Hepatocyte (in vitro differentiated cells): ENCODE data around the gene COQ2. TPM values are rescaled to one million over a fixed set of nuclear protein-coding genes. Genes with fewer than 3 reads are reported as not detected.
"Not testable (repeated sequence)": the region's sequence is repeated elsewhere in the genome, so short reads cannot be mapped to it uniquely, and the experiment has no call there.

Experiments
- DNase-seq: peaks from one replicate; pipeline ENCODE4 v3.0.0-alpha.2; 2016; ENCODE audit warnings: low spot score
- H2AFZ ChIP-seq: fragments of 200-600 bp; sonication (generic); 2 replicates; pipeline ENCODE4 v1.6.0; 2016; ENCODE audit warnings: antibody characterized with exemption, mild to moderate bottlenecking
- H3K27ac ChIP-seq: fragments of 200-600 bp; sonication (generic); 2 replicates; pipeline ENCODE4 v1.5.1; 2016; ENCODE audit warnings: mild to moderate bottlenecking
- H3K27me3 ChIP-seq: fragments of 200-600 bp; sonication (generic); 2 replicates; pipeline ENCODE4 v1.6.1; 2016
- H3K36me3 ChIP-seq: fragments of 200-600 bp; sonication (generic); replicated peaks from 2 replicates; pipeline ENCODE4 v1.5.1; 2016; ENCODE audit warnings: low read depth; ENCODE audit not compliant: insufficient read depth
- H3K4me1 ChIP-seq: fragments of 200-600 bp; sonication (generic); 2 replicates; pipeline ENCODE4 v1.5.1; 2016; ENCODE audit warnings: mild to moderate bottlenecking, moderate library complexity; ENCODE audit not compliant: insufficient read depth
- H3K4me2 ChIP-seq: fragments of 200-600 bp; sonication (generic); 2 replicates; pipeline ENCODE4 v1.6.0; 2016
- H3K4me3 ChIP-seq: fragments of 200-600 bp; sonication (generic); 2 replicates; pipeline ENCODE4 v1.5.1; 2016; ENCODE audit warnings: mild to moderate bottlenecking
- H3K79me2 ChIP-seq: fragments of 200-600 bp; sonication (generic); 2 replicates; pipeline ENCODE4 v1.6.0; 2017; ENCODE audit warnings: mild to moderate bottlenecking
- H3K9me2 ChIP-seq: fragments of 200-600 bp; sonication (generic); replicated peaks from 2 replicates; pipeline ENCODE4 v1.6.0; 2017; ENCODE audit warnings: mild to moderate bottlenecking; ENCODE audit not compliant: insufficient read depth
- H3K9me3 ChIP-seq: fragments of 200-600 bp; sonication (generic); 2 replicates; pipeline ENCODE4 v1.5.1; 2016; ENCODE audit warnings: low read depth, mild to moderate bottlenecking
- H4K20me1 ChIP-seq: fragments of 200-600 bp; sonication (generic); 2 replicates; pipeline ENCODE4 v1.6.0; 2016; ENCODE audit warnings: mild to moderate bottlenecking; ENCODE audit not compliant: insufficient read depth, poor library complexity, severe bottlenecking
- EZH2 ChIP-seq: fragments of 200-600 bp; sonication (generic); IDR thresholded peaks from 2 replicates; pipeline ENCODE4 v1.6.1; 2016; ENCODE audit warnings: antibody characterized with exemption, mild to moderate bottlenecking, borderline replicate concordance
- EZH2phosphoT487 ChIP-seq: fragments of 200-600 bp; sonication (generic); IDR thresholded peaks from one replicate; pipeline ENCODE4 v1.6.1; 2018; ENCODE audit warnings: antibody characterized with exemption, mild to moderate bottlenecking, low read depth, moderate library complexity; ENCODE audit not compliant: unreplicated experiment, severe bottlenecking
- WGBS: methylation state at CpG from one replicate; pipeline ENCODE4 v1.1.6; 2016; ENCODE audit warnings: low lambda C conversion rate; ENCODE audit errors: missing lambda C conversion rate; 5-methylcytosine and 5-hydroxymethylcytosine counted together
- polyA plus RNA-seq: library from polyadenylated mRNA; unstranded; fragments of >200 nt; fragmentation: Nextera tagmentation; extraction: Ambion mirVana; gene quantifications from 2 replicates; pipeline ENCODE4 v1.2.1, GENCODE V29; 2016
- total RNA-seq: library from RNA; depleted of rRNA; stranded (reverse); fragments of >200 nt; gene quantifications from 2 replicates; pipeline ENCODE4 v1.2.3, GENCODE V29; 2014
- TF ChIP-seq, protein P1 (sequence below): fragments of 200-600 bp; sonication (generic); IDR thresholded peaks from 2 replicates; pipeline ENCODE4 v1.5.1; 2016; ENCODE audit warnings: antibody characterized with exemption, mild to moderate bottlenecking; ENCODE audit not compliant: poor library complexity

The COQ2 gene
- total and polyA plus RNA-seq, 2 experiments from 2014 or later: 13.4 to 18.6 TPM

GRCh38 chr4:83328521-83329187 is 44.1 kb upstream of the COQ2 start:
- H4K20me1 ChIP-seq: no peaks in the 10 kb centered on the region
- 49% methylated on average over 7 of the region's 7 CpGs for WGBS
- TF ChIP-seq, protein P1, sequence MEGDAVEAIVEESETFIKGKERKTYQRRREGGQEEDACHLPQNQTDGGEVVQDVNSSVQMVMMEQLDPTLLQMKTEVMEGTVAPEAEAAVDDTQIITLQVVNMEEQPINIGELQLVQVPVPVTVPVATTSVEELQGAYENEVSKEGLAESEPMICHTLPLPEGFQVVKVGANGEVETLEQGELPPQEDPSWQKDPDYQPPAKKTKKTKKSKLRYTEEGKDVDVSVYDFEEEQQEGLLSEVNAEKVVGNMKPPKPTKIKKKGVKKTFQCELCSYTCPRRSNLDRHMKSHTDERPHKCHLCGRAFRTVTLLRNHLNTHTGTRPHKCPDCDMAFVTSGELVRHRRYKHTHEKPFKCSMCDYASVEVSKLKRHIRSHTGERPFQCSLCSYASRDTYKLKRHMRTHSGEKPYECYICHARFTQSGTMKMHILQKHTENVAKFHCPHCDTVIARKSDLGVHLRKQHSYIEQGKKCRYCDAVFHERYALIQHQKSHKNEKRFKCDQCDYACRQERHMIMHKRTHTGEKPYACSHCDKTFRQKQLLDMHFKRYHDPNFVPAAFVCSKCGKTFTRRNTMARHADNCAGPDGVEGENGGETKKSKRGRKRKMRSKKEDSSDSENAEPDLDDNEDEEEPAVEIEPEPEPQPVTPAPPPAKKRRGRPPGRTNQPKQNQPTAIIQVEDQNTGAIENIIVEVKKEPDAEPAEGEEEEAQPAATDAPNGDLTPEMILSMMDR: peak; percentile 8
- TF ChIP-seq EZH2 (no peak), EZH2phosphoT487 (no peak)
- peak; percentile 4 for DNase-seq
- peaks cover 3% of the 10 kb centered on the region for H3K27me3 ChIP-seq
- no peak overlapping the region for H3K4me2 ChIP-seq
- H3K27ac ChIP-seq: no peak overlapping the region
- H3K36me3 ChIP-seq: no peaks in the 10 kb centered on the region
- no peaks in the 10 kb centered on the region for H3K9me3 ChIP-seq
- no peak overlapping the region for H3K4me3 ChIP-seq
- H2AFZ ChIP-seq: no peak overlapping the region
- H3K4me1 ChIP-seq: no peaks in the 10 kb centered on the region
- H3K79me2 ChIP-seq: no peaks in the 10 kb centered on the region
- H3K9me2 ChIP-seq: no peaks in the 10 kb centered on the region

DNA sequence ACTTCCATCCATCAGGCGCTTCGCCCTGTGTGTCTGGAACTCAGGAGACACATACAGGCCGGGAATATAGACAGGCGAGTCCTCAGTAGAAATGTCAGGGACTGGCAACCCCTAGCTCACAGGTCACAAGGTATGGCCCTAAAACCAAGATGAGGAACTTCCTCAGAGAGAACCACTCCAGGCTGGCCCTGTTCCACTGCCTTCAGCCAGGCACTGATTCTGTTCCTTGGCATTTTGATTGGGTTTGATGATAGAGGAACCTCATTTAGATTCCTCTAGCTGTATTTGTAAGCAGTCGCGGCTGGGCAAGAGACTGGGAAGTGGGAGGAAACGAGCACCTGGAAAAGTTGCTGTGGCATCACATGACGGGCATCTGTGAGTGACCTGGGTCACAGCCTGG is 41.9 kb upstream of the COQ2 start:
- DNase-seq: no peak
- Histone ChIP-seq H3K27ac (no peak overlapping the region), H3K9me3 (no peaks in the 10 kb centered on the region), H3K9me2 (no peaks in the 10 kb centered on the region), H3K4me1 (no peaks in the 10 kb centered on the region), H3K4me2 (no peak overlapping the region), H3K36me3 (no peaks in the 10 kb centered on the region), H3K4me3 (no peak overlapping the region), H2AFZ (no peak overlapping the region), H3K27me3 (no peaks in the 10 kb centered on the region), H4K20me1 (no peaks in the 10 kb centered on the region), H3K79me2 (no peaks in the 10 kb centered on the region)
- 87% methylated on average over 8 of the region's 8 CpGs for WGBS
- TF ChIP-seq EZH2phosphoT487 (no peak), EZH2 (no peak)
- TF ChIP-seq, protein P1: no peak

- not testable (repeated sequence) for DNase-seq, H3K9me2 ChIP-seq, H2AFZ ChIP-seq, H3K4me2 ChIP-seq, H3K9me3 ChIP-seq, H4K20me1 ChIP-seq, H3K36me3 ChIP-seq, H3K4me1 ChIP-seq, H3K27me3 ChIP-seq, H3K27ac ChIP-seq, H3K79me2 ChIP-seq, H3K4me3 ChIP-seq
- 81% methylated on average over 4 of the region's 4 CpGs for WGBS
Observed at GRCh38 chr4:83325306-83325705, 40.7 kb upstream of the COQ2 start.

DNA sequence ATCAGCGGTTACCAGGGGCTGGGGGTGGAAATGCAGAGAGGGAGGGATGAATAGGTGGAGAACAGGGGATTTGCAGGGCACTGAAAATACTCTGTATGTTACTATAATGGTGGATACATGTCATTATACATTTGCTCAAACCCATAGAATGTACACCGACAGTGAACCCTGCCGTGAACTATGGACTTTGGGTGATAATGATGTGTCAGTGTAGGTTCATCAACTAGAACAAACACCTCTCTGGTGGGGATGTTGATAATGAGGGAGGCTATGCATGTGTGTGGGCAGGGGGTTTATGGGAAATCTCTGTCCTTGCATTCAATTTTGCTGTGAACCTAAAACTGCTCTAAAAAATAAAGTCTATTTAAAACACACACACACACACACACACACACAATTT is 38.5 kb upstream of the COQ2 start:
- Histone ChIP-seq H3K9me2 (no peaks in the 10 kb centered on the region), H3K4me3 (no peak overlapping the region), H2AFZ (no peak overlapping the region), H3K27me3 (no peaks in the 10 kb centered on the region), H3K27ac (peak overlapping the region; percentile 65), H3K79me2 (no peaks in the 10 kb centered on the region), H3K9me3 (no peaks in the 10 kb centered on the region), H3K4me1 (no peaks in the 10 kb centered on the region), H3K4me2 (no peak overlapping the region), H4K20me1 (no peaks in the 10 kb centered on the region), H3K36me3 (no peaks in the 10 kb centered on the region)
- TF ChIP-seq EZH2phosphoT487 (no peak), EZH2 (no peak)
- WGBS: 78% methylated on average over 3 of the region's 3 CpGs
- peak; percentile 29 for DNase-seq
